ENCODE results near the gene CELA1.
A peak's percentile ranks its signal among the peaks of the same experiment; 100 is the strongest.
"Not testable (repeated sequence)": the region's sequence is repeated elsewhere in the genome, so short reads cannot be mapped to it uniquely, and the experiment has no call there.

Gene CELA1

GRCh38 chr12:51341251-51342007 is 5.0 kb downstream of the CELA1 start:
- DNase-seq: peak; percentile 62

GRCh38 chr12:51339750-51340149 is 6.7 kb downstream of the CELA1 start:
- DNase-seq: no peak

GRCh38 chr12:51337336-51337735 is 9.1 kb downstream of the CELA1 start:
- not testable (repeated sequence) for DNase-seq

- DNase-seq: no peak
Measured at GRCh38 chr12:51335931-51336330, 10.5 kb downstream of the CELA1 start.

- no peak for DNase-seq
Measured at GRCh38 chr12:51334764-51335163, 11.7 kb downstream of the CELA1 start.

- DNase-seq: no peak
Measured at GRCh38 chr12:51333536-51333935, 12.9 kb downstream of the CELA1 start.

GRCh38 chr12:51330186-51330585 is 16.3 kb downstream of the CELA1 start:
- no peak for DNase-seq

- DNase-seq: no peak
Measured at GRCh38 chr12:51329742-51330141, 16.7 kb downstream of the CELA1 start.

- no peak for DNase-seq
Measured at GRCh38 chr12:51328587-51328986, 17.9 kb downstream of the CELA1 start.

- DNase-seq: no peak
Measured at GRCh38 chr12:51326698-51327439, 19.6 kb downstream of the CELA1 start.

- DNase-seq: no peak
Measured at GRCh38 chr12:51324953-51325352, 21.5 kb downstream of the CELA1 start.

- DNase-seq: peak; percentile 78
Measured at GRCh38 chr12:51323966-51324895, 22.2 kb downstream of the CELA1 start, which contains the start of gene BIN2. Gene BIN2, minus strand, starts transcription at chr12:51324174. Its CDS starts 72 bp downstream, at chr12:51324102.

- peak; percentile 43 for DNase-seq
Measured at GRCh38 chr12:51323317-51323960, 23.0 kb downstream of the CELA1 start.

GRCh38 chr12:51322452-51322851 is 24.0 kb downstream of the CELA1 start:
- no peak for DNase-seq

GRCh38 chr12:51321882-51322281 is 24.6 kb downstream of the CELA1 start:
- DNase-seq: no peak

- no peak for DNase-seq
Measured at GRCh38 chr12:51320695-51321320, 25.7 kb downstream of the CELA1 start.

GRCh38 chr12:51320311-51320694 is 26.2 kb downstream of the CELA1 start:
- no peak for DNase-seq

GRCh38 chr12:51318846-51319599 is 27.5 kb downstream of the CELA1 start:
- no peak for DNase-seq

GRCh38 chr12:51318057-51318806 is 28.2 kb downstream of the CELA1 start:
- not testable (repeated sequence) for DNase-seq

- no peak for DNase-seq
Measured at GRCh38 chr12:51311389-51311788, 35.1 kb downstream of the CELA1 start.

Data from activated CD4-positive, CD25-positive, alpha-beta regulatory T cell treated with anti-CD3 and anti-CD28 coated beads, Interleukin-2, amount 50 U/mL, for 72 hours (primary cell).